Liver (tissue), 9 donors: ENCODE results near the gene TMEM125. TPM values are rescaled to one million over a fixed set of nuclear protein-coding genes. Genes with fewer than 3 reads are reported as not detected.

Experiments
- DNase-seq: peaks from one replicate; pipeline ENCODE4 v3.0.0-alpha.2; 2017; ENCODE audit warnings: low spot score
- H3K27ac ChIP-seq, 2 donors: one replicate each; pipeline ENCODE4 v1.7.0; 2013; ENCODE audit warnings: inconsistent platforms in 2 of 2, low read length in 2 of 2, control low read depth in 1 of 2, low read depth in 1 of 2, mild to moderate bottlenecking in 1 of 2
- H3K27me3 ChIP-seq, 4 donors: one replicate each; pipeline versions ENCODE4 v1.6.1 to v1.7.0; 2013; ENCODE audit warnings: low read length in 3 of 4, inconsistent platforms in 1 of 4, mild to moderate bottlenecking in 1 of 4, moderate library complexity in 1 of 4; ENCODE audit not compliant: control insufficient read depth in 4 of 4, insufficient read depth in 4 of 4
- H3K36me3 ChIP-seq, 4 donors: one replicate each; pipeline versions ENCODE4 v1.6.1 to v1.7.0; 2013; ENCODE audit warnings: low read length in 3 of 4, mild to moderate bottlenecking in 3 of 4, low read depth in 1 of 4, moderate library complexity in 1 of 4; ENCODE audit not compliant: control insufficient read depth in 4 of 4, insufficient read depth in 3 of 4
- H3K4me1 ChIP-seq, 4 donors: one replicate each; pipeline versions ENCODE4 v1.6.1 to v1.7.0; 2013; ENCODE audit warnings: low read length in 3 of 4, mild to moderate bottlenecking in 3 of 4, moderate library complexity in 1 of 4; ENCODE audit not compliant: control insufficient read depth in 4 of 4, insufficient read depth in 4 of 4
- H3K4me3 ChIP-seq, 3 donors: one replicate each; pipeline versions ENCODE4 v1.6.1 to v1.7.0; 2013; ENCODE audit warnings: low read length in 3 of 3, control low read depth in 1 of 3, low read depth in 1 of 3, mild to moderate bottlenecking in 1 of 3
- H3K9ac ChIP-seq, 2 donors: one replicate each; pipeline ENCODE4 v1.7.0; 2013; ENCODE audit warnings: low read length in 2 of 2, mild to moderate bottlenecking in 2 of 2, moderate library complexity in 2 of 2, control low read depth in 1 of 2, low read depth in 1 of 2
- H3K9me3 ChIP-seq, 4 donors: one replicate each; pipeline versions ENCODE4 v1.6.1 to v1.7.0; 2013; ENCODE audit warnings: low read length in 3 of 4; ENCODE audit not compliant: control insufficient read depth in 4 of 4
- EGR1 ChIP-seq, 2 donors: IDR thresholded peaks; 2 replicates each; pipeline ENCODE4 v1.6.1; 2016 to 2018; ENCODE audit warnings: antibody characterized with exemption in 2 of 2, low read depth in 2 of 2
- FOXA1 ChIP-seq: IDR thresholded peaks from 2 replicates; pipeline ENCODE4 v1.6.1; 2016; ENCODE audit warnings: antibody characterized with exemption
- FOXA2 ChIP-seq: IDR thresholded peaks from 2 replicates; pipeline ENCODE4 v1.6.1; 2016; ENCODE audit warnings: antibody characterized with exemption
- GABPA ChIP-seq, 2 donors: IDR thresholded peaks in 1 of 2; conservative IDR thresholded peaks in 1 of 2; 2 replicates each; pipeline ENCODE4 v1.6.1; 2016; ENCODE audit warnings: antibody characterized with exemption in 2 of 2, mild to moderate bottlenecking in 1 of 2, moderate library complexity in 1 of 2
- HNF4A ChIP-seq, 2 donors: conservative IDR thresholded peaks; 2 replicates each; pipeline ENCODE4 v1.6.1; 2016; ENCODE audit warnings: antibody characterized with exemption in 2 of 2, mild to moderate bottlenecking in 2 of 2
- HNF4G ChIP-seq: IDR thresholded peaks from 2 replicates; pipeline ENCODE4 v1.6.1; 2016; ENCODE audit warnings: antibody characterized with exemption
- JUND ChIP-seq, 2 donors: IDR thresholded peaks; 2 replicates each; pipeline ENCODE4 v1.6.1; 2016; ENCODE audit warnings: antibody characterized with exemption in 2 of 2
- NR2F2 ChIP-seq: IDR thresholded peaks from 2 replicates; pipeline ENCODE4 v1.6.1; 2016; ENCODE audit warnings: antibody characterized with exemption
- RAD21 ChIP-seq, 2 donors: IDR thresholded peaks; 2 replicates each; pipeline ENCODE4 v1.6.1; 2016; ENCODE audit warnings: antibody characterized with exemption in 2 of 2, mild to moderate bottlenecking in 2 of 2
- RXRA ChIP-seq, 2 donors: IDR thresholded peaks; 2 replicates each; pipeline ENCODE4 v1.6.1; 2017 to 2018; ENCODE audit warnings: antibody characterized with exemption in 2 of 2, mild to moderate bottlenecking in 1 of 2
- SP1 ChIP-seq: IDR thresholded peaks from 2 replicates; pipeline ENCODE4 v1.6.1; 2018; ENCODE audit warnings: antibody characterized with exemption, mild to moderate bottlenecking
- TAF1 ChIP-seq: conservative IDR thresholded peaks from 2 replicates; pipeline ENCODE4 v1.6.1; 2016; ENCODE audit warnings: antibody characterized with exemption, mild to moderate bottlenecking
- YY1 ChIP-seq: IDR thresholded peaks from 2 replicates; pipeline ENCODE4 v1.6.1; 2016; ENCODE audit warnings: antibody characterized with exemption, mild to moderate bottlenecking
- WGBS: extraction: QIAGEN DNeasy Blood & Tissue Kit; methylation state at CpG from one replicate; pipeline ENCODE4 v1.1.7; 2013; 5-methylcytosine and 5-hydroxymethylcytosine counted together
- polyA plus RNA-seq, 2 donors: library from polyadenylated mRNA; stranded (reverse) in 1 of 2; unstranded in 1 of 2; fragments of 200-250 nt in 1 of 2; fragments of >200 nt in 1 of 2; fragmentation: Nextera tagmentation in 1 of 2; extraction: Ambion mirVana in 1 of 2; gene quantifications; one replicate each; pipeline versions ENCODE4 v1.2.1 to v1.2.3, GENCODE V29; 2013 to 2015
- total RNA-seq, 2 donors: library from RNA; depleted of rRNA; stranded (reverse); fragments of >200 nt; gene quantifications; one replicate each; pipeline ENCODE4 v1.2.3, GENCODE V29; 2014
- TF ChIP-seq, protein P1 (sequence below): IDR thresholded peaks from 2 replicates; pipeline ENCODE4 v1.6.1; 2016; ENCODE audit warnings: antibody characterized with exemption
- TF ChIP-seq, protein P2 (sequence below): IDR thresholded peaks from 2 replicates; pipeline ENCODE4 v1.6.1; 2016; ENCODE audit warnings: antibody characterized with exemption
- TF ChIP-seq, protein P3 (sequence below): IDR thresholded peaks from 2 replicates; pipeline ENCODE4 v1.6.1; 2016; ENCODE audit warnings: antibody characterized with exemption, mild to moderate bottlenecking
- TF ChIP-seq, protein P4 (sequence below): fragments of 150-350 bp; IDR thresholded peaks from 2 replicates; pipeline ENCODE4 v1.5.1; 2017; ENCODE audit warnings: improper control_type of control experiment, low read depth, low read length; ENCODE audit not compliant: missing input control
- TF ChIP-seq, protein P5 (sequence below): IDR thresholded peaks from 2 replicates; pipeline ENCODE4 v1.6.1; 2016; ENCODE audit warnings: antibody characterized with exemption
- donor health status: healthy.
- donor health status: healthy.
- donor health status: healthy.
- donor health status: healthy.
- donor health status: healthy.

TMEM125 gene
- total and polyA plus RNA-seq, 4 donors, result 0.21 to 1.0 (median 0.69) TPM

DNA sequence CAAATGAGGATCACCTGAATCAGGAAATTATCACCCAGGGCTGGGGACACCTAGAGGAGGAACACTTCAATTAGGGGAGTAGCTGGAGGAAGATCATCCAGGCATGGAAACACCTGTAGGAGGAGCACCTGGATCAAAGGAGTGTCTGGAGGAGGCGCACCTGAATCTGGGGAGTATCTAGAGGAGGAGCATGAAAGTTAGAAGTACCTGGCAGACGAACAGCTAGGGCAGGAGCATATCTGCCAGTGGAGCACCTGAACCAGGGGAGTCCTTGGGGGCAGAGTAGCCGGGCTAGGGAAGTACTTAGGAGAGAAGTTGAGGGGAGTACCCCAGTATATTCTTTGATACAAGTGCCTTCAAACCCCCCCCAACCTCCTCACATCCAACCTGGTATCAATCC lies 14.3 kb downstream of the TMEM125 start:
- Histone ChIP-seq H3K27me3 (no peaks in the 10 kb centered on the region), H3K9me3 (no peaks in the 10 kb centered on the region), H3K9ac (no peak overlapping the region), H3K4me3 (no peak overlapping the region), H3K4me1 (peaks cover 15 to 51% (median 28%) of the 10 kb centered on the region in 4 donors), H3K36me3 (no peaks in the 10 kb centered on the region), H3K27ac (no peak overlapping the region)
- TF ChIP-seq, protein P1, sequence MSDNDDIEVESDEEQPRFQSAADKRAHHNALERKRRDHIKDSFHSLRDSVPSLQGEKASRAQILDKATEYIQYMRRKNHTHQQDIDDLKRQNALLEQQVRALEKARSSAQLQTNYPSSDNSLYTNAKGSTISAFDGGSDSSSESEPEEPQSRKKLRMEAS, result no peak
- no peak for TF ChIP-seq EGR1 (IDR thresholded peaks at IDR 0.05; ENCODE audit: low read depth in 2 of 2)
- TF ChIP-seq, protein P2, sequence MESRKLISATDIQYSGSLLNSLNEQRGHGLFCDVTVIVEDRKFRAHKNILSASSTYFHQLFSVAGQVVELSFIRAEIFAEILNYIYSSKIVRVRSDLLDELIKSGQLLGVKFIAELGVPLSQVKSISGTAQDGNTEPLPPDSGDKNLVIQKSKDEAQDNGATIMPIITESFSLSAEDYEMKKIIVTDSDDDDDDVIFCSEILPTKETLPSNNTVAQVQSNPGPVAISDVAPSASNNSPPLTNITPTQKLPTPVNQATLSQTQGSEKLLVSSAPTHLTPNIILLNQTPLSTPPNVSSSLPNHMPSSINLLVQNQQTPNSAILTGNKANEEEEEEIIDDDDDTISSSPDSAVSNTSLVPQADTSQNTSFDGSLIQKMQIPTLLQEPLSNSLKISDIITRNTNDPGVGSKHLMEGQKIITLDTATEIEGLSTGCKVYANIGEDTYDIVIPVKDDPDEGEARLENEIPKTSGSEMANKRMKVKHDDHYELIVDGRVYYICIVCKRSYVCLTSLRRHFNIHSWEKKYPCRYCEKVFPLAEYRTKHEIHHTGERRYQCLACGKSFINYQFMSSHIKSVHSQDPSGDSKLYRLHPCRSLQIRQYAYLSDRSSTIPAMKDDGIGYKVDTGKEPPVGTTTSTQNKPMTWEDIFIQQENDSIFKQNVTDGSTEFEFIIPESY, result no peak
- 88% methylated on average over 3 of the region's 3 CpGs for WGBS
- no peak for DNase-seq

DNA sequence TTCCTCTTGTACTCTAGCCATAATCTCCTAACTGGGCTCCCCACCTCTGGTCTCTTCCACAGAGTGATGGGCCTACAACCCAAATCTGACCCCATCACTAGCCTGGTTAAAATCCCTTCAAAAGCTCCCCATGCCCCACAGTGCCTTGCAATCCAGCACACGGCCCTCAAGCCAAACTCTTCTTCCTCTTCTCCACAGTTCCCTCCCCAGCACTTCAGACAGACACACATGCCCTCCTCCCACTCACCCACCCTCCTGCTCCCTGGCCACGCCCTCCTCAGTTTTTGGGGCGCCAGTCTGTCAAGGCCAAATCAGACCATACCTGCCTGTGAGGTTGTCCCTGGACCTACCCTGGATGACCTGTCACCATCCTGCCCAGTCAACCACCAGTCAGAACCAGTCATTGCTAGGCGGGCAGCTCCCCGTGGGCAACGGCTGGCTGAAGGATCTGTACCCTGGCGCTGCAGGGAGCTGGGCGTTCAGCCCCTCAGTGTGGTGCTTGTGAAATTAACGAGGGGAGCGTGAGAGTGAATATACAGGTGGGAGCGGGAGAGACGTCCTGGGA lies 14.8 kb downstream of the TMEM125 start:
- no peak overlapping the region for H3K9ac ChIP-seq
- no peak overlapping the region for H3K4me3 ChIP-seq
- H3K9me3 ChIP-seq, result no peaks in the 10 kb centered on the region
- WGBS, result 86% methylated on average over 12 of the region's 12 CpGs
- DNase-seq, result no peak
- no peaks in the 10 kb centered on the region for H3K36me3 ChIP-seq
- no peaks in the 10 kb centered on the region for H3K27me3 ChIP-seq
- H3K4me1 ChIP-seq, result peaks cover 15 to 47% (median 26%) of the 10 kb centered on the region in 4 donors
- TF ChIP-seq NR2F2 (no peak), JUND (IDR thresholded peaks at IDR 0.05) (no peak), EGR1 (IDR thresholded peaks at IDR 0.05; ENCODE audit: low read depth in 2 of 2) (no peak), RXRA (IDR thresholded peaks at IDR 0.05) (no peak), FOXA1 (no peak), GABPA (IDR thresholded peaks at IDR 0.05 in 1 of 2, conservative IDR thresholded peaks at IDR 0.05 in 1 of 2) (no peak), HNF4G (no peak), RAD21 (IDR thresholded peaks at IDR 0.05) (no peak), TAF1 (no peak), SP1 (no peak), FOXA2 (no peak), HNF4A (conservative IDR thresholded peaks at IDR 0.05) (no peak), YY1 (no peak)
- TF ChIP-seq, protein P1, result no peak
- TF ChIP-seq, protein P3, sequence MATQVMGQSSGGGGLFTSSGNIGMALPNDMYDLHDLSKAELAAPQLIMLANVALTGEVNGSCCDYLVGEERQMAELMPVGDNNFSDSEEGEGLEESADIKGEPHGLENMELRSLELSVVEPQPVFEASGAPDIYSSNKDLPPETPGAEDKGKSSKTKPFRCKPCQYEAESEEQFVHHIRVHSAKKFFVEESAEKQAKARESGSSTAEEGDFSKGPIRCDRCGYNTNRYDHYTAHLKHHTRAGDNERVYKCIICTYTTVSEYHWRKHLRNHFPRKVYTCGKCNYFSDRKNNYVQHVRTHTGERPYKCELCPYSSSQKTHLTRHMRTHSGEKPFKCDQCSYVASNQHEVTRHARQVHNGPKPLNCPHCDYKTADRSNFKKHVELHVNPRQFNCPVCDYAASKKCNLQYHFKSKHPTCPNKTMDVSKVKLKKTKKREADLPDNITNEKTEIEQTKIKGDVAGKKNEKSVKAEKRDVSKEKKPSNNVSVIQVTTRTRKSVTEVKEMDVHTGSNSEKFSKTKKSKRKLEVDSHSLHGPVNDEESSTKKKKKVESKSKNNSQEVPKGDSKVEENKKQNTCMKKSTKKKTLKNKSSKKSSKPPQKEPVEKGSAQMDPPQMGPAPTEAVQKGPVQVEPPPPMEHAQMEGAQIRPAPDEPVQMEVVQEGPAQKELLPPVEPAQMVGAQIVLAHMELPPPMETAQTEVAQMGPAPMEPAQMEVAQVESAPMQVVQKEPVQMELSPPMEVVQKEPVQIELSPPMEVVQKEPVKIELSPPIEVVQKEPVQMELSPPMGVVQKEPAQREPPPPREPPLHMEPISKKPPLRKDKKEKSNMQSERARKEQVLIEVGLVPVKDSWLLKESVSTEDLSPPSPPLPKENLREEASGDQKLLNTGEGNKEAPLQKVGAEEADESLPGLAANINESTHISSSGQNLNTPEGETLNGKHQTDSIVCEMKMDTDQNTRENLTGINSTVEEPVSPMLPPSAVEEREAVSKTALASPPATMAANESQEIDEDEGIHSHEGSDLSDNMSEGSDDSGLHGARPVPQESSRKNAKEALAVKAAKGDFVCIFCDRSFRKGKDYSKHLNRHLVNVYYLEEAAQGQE, result no peak
- TF ChIP-seq, protein P4, sequence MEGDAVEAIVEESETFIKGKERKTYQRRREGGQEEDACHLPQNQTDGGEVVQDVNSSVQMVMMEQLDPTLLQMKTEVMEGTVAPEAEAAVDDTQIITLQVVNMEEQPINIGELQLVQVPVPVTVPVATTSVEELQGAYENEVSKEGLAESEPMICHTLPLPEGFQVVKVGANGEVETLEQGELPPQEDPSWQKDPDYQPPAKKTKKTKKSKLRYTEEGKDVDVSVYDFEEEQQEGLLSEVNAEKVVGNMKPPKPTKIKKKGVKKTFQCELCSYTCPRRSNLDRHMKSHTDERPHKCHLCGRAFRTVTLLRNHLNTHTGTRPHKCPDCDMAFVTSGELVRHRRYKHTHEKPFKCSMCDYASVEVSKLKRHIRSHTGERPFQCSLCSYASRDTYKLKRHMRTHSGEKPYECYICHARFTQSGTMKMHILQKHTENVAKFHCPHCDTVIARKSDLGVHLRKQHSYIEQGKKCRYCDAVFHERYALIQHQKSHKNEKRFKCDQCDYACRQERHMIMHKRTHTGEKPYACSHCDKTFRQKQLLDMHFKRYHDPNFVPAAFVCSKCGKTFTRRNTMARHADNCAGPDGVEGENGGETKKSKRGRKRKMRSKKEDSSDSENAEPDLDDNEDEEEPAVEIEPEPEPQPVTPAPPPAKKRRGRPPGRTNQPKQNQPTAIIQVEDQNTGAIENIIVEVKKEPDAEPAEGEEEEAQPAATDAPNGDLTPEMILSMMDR, result no peak
- TF ChIP-seq, protein P5, sequence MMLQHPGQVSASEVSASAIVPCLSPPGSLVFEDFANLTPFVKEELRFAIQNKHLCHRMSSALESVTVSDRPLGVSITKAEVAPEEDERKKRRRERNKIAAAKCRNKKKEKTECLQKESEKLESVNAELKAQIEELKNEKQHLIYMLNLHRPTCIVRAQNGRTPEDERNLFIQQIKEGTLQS, result no peak
- TF ChIP-seq, protein P2, result no peak
- no peak overlapping the region for H3K27ac ChIP-seq
